H54 (cell line): ENCODE measurements around the gene PKDCC.

Experiments used
- DNase-seq: peaks from one replicate; pipeline ENCODE4 v3.0.0; 2011; ENCODE audit warnings: low spot score, mixed read lengths; ENCODE audit not compliant: insufficient read length
- FAIRE-seq: peaks from 3 replicates; lab custom pipeline; 2011; peaks lifted over from hg19 to GRCh38; lab: Jason Lieb, UNC
- POLR2A ChIP-seq: IDR thresholded peaks from 2 replicates; pipeline ENCODE4 v1.6.1; 2011; ENCODE audit warnings: low read depth, mild to moderate bottlenecking, low read length

The PKDCC gene, protein sequence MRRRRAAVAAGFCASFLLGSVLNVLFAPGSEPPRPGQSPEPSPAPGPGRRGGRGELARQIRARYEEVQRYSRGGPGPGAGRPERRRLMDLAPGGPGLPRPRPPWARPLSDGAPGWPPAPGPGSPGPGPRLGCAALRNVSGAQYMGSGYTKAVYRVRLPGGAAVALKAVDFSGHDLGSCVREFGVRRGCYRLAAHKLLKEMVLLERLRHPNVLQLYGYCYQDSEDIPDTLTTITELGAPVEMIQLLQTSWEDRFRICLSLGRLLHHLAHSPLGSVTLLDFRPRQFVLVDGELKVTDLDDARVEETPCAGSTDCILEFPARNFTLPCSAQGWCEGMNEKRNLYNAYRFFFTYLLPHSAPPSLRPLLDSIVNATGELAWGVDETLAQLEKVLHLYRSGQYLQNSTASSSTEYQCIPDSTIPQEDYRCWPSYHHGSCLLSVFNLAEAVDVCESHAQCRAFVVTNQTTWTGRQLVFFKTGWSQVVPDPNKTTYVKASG

DNA sequence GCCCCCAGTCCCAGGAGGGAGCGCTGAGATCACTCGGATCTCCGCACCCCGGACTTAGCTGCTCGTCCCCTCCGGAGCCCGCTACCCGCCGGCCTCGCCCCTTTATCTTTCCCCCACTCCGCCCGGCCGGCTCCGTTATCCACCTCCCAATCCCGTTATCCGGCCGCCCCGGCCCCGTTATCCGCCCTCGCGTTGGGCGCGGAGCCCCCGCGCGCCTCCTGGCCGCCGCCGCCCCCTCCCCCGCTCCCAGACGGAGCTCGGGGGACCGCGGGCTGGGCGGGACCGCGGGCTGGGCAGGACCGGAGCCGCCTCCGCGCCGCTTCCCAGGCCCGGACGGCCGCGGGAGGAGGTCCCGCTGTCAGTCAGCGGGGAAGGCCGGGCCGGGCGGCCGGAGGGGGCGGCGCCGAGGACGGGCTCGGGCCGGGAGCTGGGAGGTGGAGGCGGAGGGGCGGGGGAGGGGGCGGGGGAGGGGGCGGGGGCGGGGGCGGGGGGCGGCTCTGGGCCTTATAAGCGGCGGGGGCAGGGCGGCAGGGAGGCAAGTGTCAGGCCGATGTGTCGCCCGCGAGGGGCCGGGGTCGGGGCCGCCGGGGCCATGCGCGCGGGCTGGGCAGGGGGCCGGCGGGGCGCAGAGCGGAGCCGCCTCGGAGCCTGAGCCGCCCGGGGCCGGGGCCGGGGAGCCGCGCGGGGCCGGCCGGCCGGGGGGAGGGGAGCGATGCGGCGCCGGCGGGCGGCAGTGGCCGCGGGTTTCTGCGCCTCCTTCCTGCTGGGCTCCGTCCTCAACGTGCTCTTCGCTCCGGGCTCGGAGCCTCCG, at the start of gene PKDCC:
Gene PKDCC, plus strand, starts transcription at position 534 of the 811 bp plus-strand sequence. Its CDS starts 179 bp downstream, at position 713.
- FAIRE-seq (no peak), DNase-seq (peak; percentile 95)
- TF ChIP-seq POLR2A: no peak

DNA sequence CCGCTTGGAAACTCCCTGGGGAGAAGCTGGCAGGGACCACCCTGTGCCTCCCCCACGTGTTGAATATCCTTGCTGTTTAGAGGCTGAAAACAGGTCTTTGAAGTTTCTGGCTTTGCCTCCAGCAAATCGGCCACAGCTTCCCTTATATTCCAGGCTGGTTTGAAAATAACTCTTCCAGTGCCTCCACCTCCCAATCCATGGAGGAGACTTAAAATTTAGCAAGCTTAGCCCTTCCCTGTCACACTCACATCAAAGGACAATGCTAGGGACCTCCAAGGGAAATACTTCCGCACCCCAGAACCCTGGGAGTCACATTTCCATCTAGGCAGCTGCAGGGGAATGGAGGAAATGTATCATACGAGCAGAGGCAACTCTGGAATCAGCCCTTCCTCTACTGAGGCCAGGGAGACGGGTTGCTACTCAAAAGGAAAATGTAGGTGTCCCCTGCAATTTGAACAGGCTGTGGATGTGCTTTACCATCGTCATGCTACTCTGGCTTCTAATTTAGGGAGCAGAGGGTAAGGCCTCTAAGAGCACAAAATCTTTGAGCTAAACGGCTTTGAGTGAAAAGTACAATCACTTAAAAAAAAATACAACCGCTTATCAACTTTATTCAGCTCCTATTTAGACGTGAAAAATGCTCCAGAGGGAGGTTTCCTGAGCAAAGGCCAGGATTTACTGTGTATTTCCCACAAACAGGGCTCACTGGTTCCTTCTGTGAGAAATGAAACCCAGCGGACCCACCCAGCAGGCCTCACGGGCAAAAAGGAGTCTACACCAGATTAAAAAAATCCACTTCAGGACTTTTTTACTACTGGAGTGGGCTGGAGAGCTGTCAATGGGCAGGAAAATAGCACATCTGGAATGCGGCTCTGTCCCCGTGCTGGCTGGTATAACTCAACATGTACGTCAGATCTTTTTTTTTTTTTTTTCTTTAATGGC, 49.4 kb upstream of the PKDCC start:
- DNase-seq (no peak), FAIRE-seq (no peak)
- TF ChIP-seq POLR2A: no peak

DNA sequence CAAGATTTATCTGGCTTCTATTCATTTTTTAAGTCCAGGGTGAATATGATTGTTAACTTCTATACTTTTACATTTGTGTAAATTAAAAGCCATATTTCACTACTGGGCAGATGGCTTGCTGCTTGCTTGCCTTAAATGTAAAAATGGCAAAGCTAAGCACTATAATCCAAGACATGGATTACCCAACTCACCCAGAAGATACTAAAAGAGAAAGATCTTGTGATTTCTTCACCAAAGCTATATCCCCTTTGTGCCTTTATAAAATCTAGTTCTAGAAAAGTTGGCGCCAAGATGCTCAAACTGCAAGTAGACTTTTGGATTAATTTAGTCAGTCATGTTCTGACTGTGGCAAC, 48.7 kb upstream of the PKDCC start:
- TF ChIP-seq POLR2A: no peak
- FAIRE-seq (no peak), DNase-seq (no peak)

DNA sequence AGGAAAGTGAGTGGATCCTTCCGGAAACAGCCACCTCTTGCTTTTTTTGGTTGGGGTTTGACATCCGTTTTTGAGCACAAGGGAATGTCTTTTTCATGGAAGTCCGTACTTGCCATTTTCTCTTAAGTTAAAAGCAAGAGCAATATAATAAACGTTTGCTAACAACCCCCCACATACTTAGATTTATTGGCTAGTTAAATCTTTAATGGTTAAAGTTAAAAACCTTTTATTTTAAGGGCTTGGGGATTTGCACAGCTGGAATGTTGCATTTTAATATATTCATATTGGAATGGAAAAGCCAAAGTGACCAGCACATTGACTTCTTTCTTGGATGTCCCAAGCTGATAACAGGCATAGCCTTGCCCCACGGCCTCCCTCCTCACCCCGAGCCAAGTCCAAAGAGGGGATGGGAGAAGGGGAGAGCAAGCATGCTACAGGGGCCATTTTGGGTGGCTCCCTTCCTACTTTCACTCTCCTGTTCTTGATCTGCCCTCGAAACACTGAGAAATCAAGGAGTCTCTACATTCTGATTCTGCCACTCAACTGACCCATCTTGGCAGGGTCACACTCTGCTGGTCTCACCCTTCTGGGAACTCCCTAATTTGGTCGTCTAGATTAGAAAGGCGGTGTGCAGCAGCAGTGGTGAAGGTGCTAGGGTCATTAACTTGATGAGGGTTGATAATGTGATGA, 48.1 kb upstream of the PKDCC start:
- no peak for DNase-seq
- no peak for TF ChIP-seq POLR2A
- FAIRE-seq: no peak

DNA sequence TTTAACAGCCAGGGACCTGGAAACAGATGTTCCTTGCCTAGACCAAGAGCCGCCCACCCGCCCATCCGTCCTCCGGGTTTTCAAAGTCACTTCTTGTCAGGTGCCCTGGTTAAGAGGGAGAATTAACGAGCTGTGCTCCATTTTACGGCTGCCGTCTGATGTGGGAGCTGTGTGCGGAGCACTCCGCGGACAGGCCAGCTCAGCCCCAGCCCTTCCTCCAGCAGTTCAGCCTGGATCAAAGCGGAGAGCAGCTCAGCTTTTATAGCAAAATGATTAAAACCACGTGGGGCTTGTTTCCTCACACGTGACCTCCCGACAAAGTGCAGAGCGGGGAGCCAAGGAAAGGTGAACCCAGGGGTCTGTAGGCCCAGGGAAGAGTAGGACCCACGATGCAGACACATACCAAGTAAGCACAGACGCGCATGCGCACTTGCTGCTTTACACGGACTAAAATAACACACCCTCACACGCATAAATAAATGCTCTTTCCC, 46.1 kb upstream of the PKDCC start:
- DNase-seq (no peak), FAIRE-seq (no peak)
- TF ChIP-seq POLR2A: no peak

DNA sequence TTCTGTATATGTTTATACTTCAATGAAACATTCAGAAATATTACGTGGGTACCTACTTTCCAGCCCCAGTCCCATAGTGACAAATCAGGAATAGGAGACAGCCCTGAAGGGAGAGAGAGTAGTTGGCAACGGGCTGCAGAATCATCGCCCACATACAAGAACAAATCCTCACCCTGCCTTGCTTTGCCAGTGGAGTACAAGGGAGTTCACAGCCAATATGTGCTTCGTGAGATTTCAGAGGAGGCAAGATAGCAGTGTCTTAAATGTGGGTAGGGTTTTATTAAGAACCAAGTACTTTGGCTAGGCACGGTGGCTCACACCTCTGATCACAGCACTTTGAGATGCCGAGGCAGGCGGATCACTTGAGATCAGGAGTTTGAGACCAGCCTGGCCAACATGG, 40.3 kb upstream of the PKDCC start:
- FAIRE-seq: no peak
- no peak for TF ChIP-seq POLR2A
- no peak for DNase-seq

DNA sequence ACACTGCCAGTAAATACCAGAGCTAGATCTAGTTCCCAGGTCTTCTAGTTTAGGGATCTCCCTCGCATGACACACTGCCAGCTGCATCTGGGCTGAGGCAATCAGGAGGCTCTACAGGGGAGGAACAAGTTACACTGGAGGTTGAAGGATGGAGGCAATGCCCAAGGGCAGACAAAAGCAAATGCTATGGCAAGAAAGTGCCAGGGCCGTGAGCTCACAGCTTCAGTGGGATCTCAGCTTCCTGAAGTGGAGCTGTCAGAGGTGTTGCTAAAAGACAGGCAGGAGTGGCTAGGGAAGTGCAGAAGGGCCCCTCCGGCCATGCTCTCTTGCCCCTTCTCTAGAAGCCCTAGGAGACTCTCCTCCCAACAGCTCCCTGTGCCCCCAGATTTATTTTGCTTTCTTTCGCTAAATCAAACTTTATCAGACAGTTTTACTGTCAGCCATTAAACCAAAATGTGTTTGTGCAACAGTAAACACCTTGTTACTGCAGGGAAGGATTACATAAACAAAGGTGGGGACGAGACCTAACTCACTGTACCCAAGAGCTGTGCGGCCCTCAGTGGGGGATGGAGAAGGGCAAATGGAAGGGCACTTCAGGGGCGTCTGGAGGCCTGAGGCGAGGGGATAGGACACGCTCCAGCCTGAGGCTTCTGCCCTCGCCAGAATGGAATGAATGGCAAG, 39.4 kb upstream of the PKDCC start:
- DNase-seq (no peak), FAIRE-seq (no peak)
- TF ChIP-seq POLR2A: no peak

DNA sequence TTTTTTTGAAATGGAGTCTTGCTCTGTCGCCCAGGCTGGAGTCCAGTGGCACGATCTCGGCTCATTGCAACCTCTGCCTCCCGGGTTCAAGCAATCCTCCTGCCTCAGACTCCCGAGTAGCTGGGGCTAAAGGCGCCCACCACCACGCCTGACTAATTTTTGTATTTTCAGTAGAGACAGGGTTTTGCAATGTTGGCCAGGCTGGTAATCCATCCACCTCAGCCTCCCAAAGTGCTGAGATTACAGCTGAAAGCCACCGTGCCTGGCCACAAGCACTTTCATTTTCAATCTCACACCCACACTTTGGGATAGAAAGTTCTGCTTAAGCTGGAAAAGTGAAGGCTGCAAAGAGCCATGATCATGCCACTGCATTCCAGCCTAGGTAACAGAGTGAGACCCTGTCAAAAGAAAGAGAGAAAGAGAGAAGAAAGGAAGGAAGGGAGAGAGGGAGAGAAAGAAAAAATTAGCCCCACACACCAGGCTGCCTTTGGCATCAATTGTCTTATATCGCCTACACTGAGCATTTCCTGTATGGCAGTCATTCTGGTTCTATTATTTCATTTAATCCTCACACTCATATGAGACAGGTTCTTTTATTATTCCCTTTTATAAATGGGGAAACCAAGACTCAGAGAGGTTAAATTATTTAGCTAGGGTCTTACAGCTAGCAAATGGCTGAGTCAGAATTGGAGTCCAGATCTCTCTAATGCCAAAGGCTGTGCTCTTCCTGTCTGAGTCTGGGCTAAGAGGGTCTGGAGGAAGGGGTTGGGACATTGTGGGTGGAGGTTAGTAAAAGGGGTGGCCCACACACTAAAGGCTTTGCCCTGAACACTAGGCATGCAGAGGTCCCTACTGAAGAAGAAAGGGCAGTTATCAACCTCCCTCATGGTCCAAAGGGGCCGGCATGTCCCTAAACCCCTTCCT, 37.9 kb upstream of the PKDCC start:
- TF ChIP-seq POLR2A: no peak
- FAIRE-seq (no peak), DNase-seq (no peak)

DNA sequence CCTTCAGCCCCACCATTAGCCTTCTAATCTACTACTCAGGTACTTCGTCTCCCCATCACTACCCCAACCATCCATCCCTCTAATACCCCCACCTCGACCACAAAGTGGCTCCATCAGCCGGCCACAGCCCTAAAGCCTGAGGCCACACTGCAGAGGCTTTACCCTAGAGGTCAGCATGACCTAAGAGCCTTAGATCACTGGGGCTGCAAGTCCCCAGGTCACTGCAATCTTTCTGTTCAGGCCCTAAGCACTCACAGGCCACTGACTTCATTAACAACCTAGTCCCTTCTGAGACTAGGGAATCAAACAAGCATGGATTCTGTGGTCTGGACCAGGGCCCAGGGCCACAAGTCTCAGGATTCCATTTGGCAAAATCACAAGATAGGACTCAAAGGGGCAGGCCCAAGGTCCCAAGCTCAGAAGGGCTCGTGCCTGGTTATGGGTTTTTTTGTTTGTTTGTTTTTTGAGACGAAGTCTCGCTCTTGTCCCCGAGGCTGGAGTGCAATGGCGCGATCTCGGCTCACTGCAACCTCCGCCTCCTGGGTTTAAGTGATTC, 37.0 kb upstream of the PKDCC start:
- peak; percentile 58 for DNase-seq
- FAIRE-seq: peak; percentile 72
- TF ChIP-seq POLR2A: no peak

DNA sequence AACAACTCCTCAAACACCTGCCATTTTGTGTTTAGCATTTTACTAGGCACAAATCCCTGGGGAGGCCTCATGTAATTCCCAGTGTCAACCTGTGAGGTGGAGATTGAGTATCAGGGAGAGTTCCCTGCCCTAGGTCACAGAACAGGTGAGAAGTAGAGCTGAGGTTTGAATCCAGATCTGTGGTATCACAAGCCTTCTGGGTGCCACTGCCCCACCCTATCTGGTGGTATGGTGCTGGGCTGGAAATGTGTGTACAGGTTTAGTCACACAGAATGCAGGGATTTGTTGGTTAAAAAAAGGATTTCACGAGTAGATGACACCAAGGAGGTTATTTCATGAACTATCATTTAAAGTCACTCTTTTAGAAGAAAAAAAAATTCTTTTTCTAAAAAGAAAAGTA, 35.7 kb upstream of the PKDCC start:
- no peak for TF ChIP-seq POLR2A
- FAIRE-seq (no peak), DNase-seq (no peak)

DNA sequence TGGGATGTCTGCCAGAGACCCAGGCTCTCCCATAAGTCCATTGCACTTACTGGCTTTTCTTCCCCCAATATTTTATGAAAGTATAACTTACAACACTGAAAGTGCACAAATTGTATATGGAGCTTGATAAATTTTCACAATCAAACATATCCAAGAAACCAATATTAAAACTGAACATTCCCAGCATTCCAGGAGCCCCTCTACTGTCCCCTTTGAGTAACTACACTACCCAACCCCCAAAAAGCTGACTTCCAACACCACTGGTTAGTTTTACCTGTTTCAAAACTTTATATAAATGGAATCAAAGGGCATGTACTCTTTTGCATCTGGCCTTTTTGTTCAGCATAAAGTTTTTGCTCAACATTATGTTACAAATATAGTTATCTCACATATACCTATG, 35.2 kb upstream of the PKDCC start:
- TF ChIP-seq POLR2A: no peak
- no peak for DNase-seq
- no peak for FAIRE-seq

DNA sequence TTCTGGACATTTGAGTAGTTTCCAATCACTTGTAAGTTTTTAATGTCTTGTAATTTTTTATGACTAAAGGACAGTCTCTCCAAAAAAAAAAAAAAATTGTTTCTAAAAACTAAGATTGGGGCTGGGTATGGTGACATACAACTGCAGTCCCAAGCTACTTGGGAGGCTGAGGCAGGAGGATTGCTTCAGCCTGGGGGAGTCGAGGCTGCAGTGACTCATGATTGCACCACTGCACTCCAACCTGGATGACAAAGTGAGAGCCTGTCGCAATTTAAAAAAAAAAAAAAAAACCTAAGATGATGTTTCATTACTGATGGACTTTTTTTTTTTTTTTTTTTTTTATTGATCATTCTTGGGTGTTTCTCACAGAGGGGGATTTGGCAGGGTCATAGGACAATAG, 34.4 kb upstream of the PKDCC start:
- DNase-seq: no peak
- no peak for FAIRE-seq
- no peak for TF ChIP-seq POLR2A
